ENCODE measurements around the gene GPR158. TPM values are rescaled to one million over a fixed set of nuclear protein-coding genes. Genes with fewer than 3 reads are reported as not detected.

The GPR158 gene
- total RNA-seq, 1 donor from 2014 or later = not detected

- TF ChIP-seq CTCF (IDR thresholded peaks at IDR 0.05) = no peak
- ChIA-PET CTCF (no interaction called here), POLR2A (no interaction called here)
- Mint-ChIP-seq H3K9me3 (no peaks in the 10 kb centered on the region), H3K4me1 (no peaks in the 10 kb centered on the region), H3K36me3 (ENCODE audit: low read depth) (no peaks in the 10 kb centered on the region), H3K27me3 (no peaks in the 10 kb centered on the region), H3K27ac (no peak overlapping the region), H3K4me3 (no peak overlapping the region)
- DNase-seq (no peak), ATAC-seq (ENCODE audit: low read depth) (no peak)
- intact Hi-C loops (cut with micrococcal nuclease) = no loop called here
Observed at GRCh38 chr10:25627606-25628005, 452.8 kb downstream of the GPR158 start.

DNA sequence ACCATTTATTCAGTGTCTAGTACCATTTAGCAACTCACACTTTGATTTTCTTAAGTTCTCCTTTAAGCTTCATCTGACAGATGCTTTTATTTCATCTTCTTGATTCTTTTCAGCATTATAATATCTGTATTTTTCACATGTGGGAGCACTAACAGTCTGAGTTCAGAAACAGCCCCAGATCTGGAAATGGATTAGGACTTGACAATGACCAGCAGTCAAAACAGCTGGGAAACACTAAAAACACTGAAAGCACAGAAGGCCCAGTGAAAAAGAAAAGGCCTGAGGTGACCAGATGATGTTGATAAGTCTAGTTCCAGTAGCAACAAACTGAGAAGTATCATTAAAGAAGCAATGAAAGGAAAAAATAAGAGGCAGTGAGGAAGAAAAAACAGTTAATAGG, 454.5 kb downstream of the GPR158 start:
- H3K4me1 Mint-ChIP-seq = no peaks in the 10 kb centered on the region
- DNase-seq = no peak
- POLR2A ChIA-PET = no interaction called here
- CTCF ChIA-PET = no interaction called here
- no peaks in the 10 kb centered on the region for H3K9me3 Mint-ChIP-seq
- H3K4me3 Mint-ChIP-seq = no peak overlapping the region
- no peaks in the 10 kb centered on the region for H3K36me3 Mint-ChIP-seq (ENCODE audit: low read depth)
- no peak overlapping the region for H3K27ac Mint-ChIP-seq
- intact Hi-C loops (cut with micrococcal nuclease) = no loop called here
- no peak for ATAC-seq (ENCODE audit: low read depth)
- no peaks in the 10 kb centered on the region for H3K27me3 Mint-ChIP-seq
- no peak for TF ChIP-seq CTCF (IDR thresholded peaks at IDR 0.05)

GRCh38 chr10:25631471-25631870, 456.7 kb downstream of the GPR158 start:
- TF ChIP-seq CTCF (IDR thresholded peaks at IDR 0.05) = no peak
- no peaks in the 10 kb centered on the region for H3K9me3 Mint-ChIP-seq
- no peaks in the 10 kb centered on the region for H3K36me3 Mint-ChIP-seq (ENCODE audit: low read depth)
- DNase-seq = no peak
- no peak for ATAC-seq (ENCODE audit: low read depth)
- no peak overlapping the region for H3K27ac Mint-ChIP-seq
- intact Hi-C loops (cut with micrococcal nuclease) = no loop called here
- H3K27me3 Mint-ChIP-seq = no peaks in the 10 kb centered on the region
- ChIA-PET POLR2A (no interaction called here), CTCF (no interaction called here)
- H3K4me3 Mint-ChIP-seq = no peak overlapping the region
- no peaks in the 10 kb centered on the region for H3K4me1 Mint-ChIP-seq

- no peaks in the 10 kb centered on the region for H3K36me3 Mint-ChIP-seq (ENCODE audit: low read depth)
- no peak for ATAC-seq (ENCODE audit: low read depth)
- H3K27me3 Mint-ChIP-seq = no peaks in the 10 kb centered on the region
- H3K27ac Mint-ChIP-seq = no peak overlapping the region
- H3K9me3 Mint-ChIP-seq = no peaks in the 10 kb centered on the region
- POLR2A ChIA-PET = no interaction called here
- intact Hi-C loops (cut with micrococcal nuclease) = no loop called here
- TF ChIP-seq CTCF (IDR thresholded peaks at IDR 0.05) = no peak
- CTCF ChIA-PET = no interaction called here
- no peak for DNase-seq
- H3K4me3 Mint-ChIP-seq = no peak overlapping the region
- H3K4me1 Mint-ChIP-seq = no peaks in the 10 kb centered on the region
Observed at GRCh38 chr10:25632802-25633201, 458.0 kb downstream of the GPR158 start.

- ChIA-PET POLR2A (no interaction called here), CTCF (no interaction called here)
- no peak for TF ChIP-seq CTCF (IDR thresholded peaks at IDR 0.05)
- Mint-ChIP-seq H3K4me1 (no peaks in the 10 kb centered on the region), H3K27me3 (no peaks in the 10 kb centered on the region), H3K36me3 (ENCODE audit: low read depth) (no peaks in the 10 kb centered on the region), H3K4me3 (no peak overlapping the region), H3K9me3 (no peaks in the 10 kb centered on the region), H3K27ac (no peak overlapping the region)
- ATAC-seq (ENCODE audit: low read depth) (no peak), DNase-seq (no peak)
- intact Hi-C loops (cut with micrococcal nuclease) = no loop called here
Observed at GRCh38 chr10:25633542-25633941, 458.7 kb downstream of the GPR158 start.

Measured in activated B cell treated with CpG ODN at 0.5 μM for 24 hours (primary cell).